Ramos (cell line): ENCODE data around the gene HYAL4.
"Not testable (repeated sequence)": the region's sequence is repeated elsewhere in the genome, so short reads cannot be mapped to it uniquely, and the experiment has no call there.

Experiments used
- in situ Hi-C: fragments of 300-500 bp; cut with MboI; formaldehyde crosslinking; loops from one replicate; pipeline ENCODE4 v1.14.3; 2022; ENCODE audit warnings: low sequenced_read_pairs; ENCODE audit not compliant: unreplicated experiment

HYAL4 gene

GRCh38 chr7:123844712-123845219 is at the start of gene HYAL4:
HYAL4 (plus strand) TSS chr7:123845169; CDS start chr7:123868274, 23,105 bp downstream.
- in situ Hi-C loops, result no loop called here

GRCh38 chr7:123795917-123796316 is 49.1 kb upstream of the HYAL4 start:
- in situ Hi-C loops, result no loop called here

- in situ Hi-C loops, result no loop called here
Observed at GRCh38 chr7:123796568-123796967, 48.4 kb upstream of the HYAL4 start.

GRCh38 chr7:123797673-123798531 is 47.1 kb upstream of the HYAL4 start:
- in situ Hi-C loops, result no loop called here

GRCh38 chr7:123798532-123799188 is 46.3 kb upstream of the HYAL4 start:
- in situ Hi-C loops, result no loop called here

GRCh38 chr7:123802249-123802648 is 42.7 kb upstream of the HYAL4 start:
- in situ Hi-C loops, result no loop called here

- in situ Hi-C loops, result no loop called here
Observed at GRCh38 chr7:123805287-123805686, 39.7 kb upstream of the HYAL4 start.

GRCh38 chr7:123809471-123809870 is 35.5 kb upstream of the HYAL4 start:
- in situ Hi-C loops, result no loop called here

- in situ Hi-C loops, result no loop called here
Observed at GRCh38 chr7:123811056-123811455, 33.9 kb upstream of the HYAL4 start.

GRCh38 chr7:123816916-123817315 is 28.1 kb upstream of the HYAL4 start:
- in situ Hi-C loops, result no loop called here

GRCh38 chr7:123819001-123819400 is 26.0 kb upstream of the HYAL4 start:
- in situ Hi-C loops, result no loop called here

- in situ Hi-C loops, result not testable (repeated sequence)
Observed at GRCh38 chr7:123819795-123820194, 25.2 kb upstream of the HYAL4 start.

- in situ Hi-C loops, result no loop called here
Observed at GRCh38 chr7:123820864-123821263, 24.1 kb upstream of the HYAL4 start.

- in situ Hi-C loops, result no loop called here
Observed at GRCh38 chr7:123821320-123821719, 23.6 kb upstream of the HYAL4 start.

GRCh38 chr7:123823898-123824753 is 20.8 kb upstream of the HYAL4 start:
- in situ Hi-C loops, result no loop called here

- in situ Hi-C loops, result no loop called here
Observed at GRCh38 chr7:123824754-123825067, 20.3 kb upstream of the HYAL4 start.

- in situ Hi-C loops, result no loop called here
Observed at GRCh38 chr7:123828805-123829204, 16.2 kb upstream of the HYAL4 start.

- in situ Hi-C loops, result no loop called here
Observed at GRCh38 chr7:123836656-123837055, 8.3 kb upstream of the HYAL4 start.

- in situ Hi-C loops, result not testable (repeated sequence)
Observed at GRCh38 chr7:123839106-123839505, 5.9 kb upstream of the HYAL4 start.

- in situ Hi-C loops, result not testable (repeated sequence)
Observed at GRCh38 chr7:123844142-123844541, 827 bp upstream of the HYAL4 start.

- in situ Hi-C loops, result no loop called here
Observed at GRCh38 chr7:123845823-123846216, 851 bp downstream of the HYAL4 start.
